ENCODE measurements around the gene HKDC1.
"Not testable (repeated sequence)": the region's sequence is repeated elsewhere in the genome, so short reads cannot be mapped to it uniquely, and the experiment has no call there.

HKDC1 gene, protein sequence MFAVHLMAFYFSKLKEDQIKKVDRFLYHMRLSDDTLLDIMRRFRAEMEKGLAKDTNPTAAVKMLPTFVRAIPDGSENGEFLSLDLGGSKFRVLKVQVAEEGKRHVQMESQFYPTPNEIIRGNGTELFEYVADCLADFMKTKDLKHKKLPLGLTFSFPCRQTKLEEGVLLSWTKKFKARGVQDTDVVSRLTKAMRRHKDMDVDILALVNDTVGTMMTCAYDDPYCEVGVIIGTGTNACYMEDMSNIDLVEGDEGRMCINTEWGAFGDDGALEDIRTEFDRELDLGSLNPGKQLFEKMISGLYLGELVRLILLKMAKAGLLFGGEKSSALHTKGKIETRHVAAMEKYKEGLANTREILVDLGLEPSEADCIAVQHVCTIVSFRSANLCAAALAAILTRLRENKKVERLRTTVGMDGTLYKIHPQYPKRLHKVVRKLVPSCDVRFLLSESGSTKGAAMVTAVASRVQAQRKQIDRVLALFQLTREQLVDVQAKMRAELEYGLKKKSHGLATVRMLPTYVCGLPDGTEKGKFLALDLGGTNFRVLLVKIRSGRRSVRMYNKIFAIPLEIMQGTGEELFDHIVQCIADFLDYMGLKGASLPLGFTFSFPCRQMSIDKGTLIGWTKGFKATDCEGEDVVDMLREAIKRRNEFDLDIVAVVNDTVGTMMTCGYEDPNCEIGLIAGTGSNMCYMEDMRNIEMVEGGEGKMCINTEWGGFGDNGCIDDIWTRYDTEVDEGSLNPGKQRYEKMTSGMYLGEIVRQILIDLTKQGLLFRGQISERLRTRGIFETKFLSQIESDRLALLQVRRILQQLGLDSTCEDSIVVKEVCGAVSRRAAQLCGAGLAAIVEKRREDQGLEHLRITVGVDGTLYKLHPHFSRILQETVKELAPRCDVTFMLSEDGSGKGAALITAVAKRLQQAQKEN

DNA sequence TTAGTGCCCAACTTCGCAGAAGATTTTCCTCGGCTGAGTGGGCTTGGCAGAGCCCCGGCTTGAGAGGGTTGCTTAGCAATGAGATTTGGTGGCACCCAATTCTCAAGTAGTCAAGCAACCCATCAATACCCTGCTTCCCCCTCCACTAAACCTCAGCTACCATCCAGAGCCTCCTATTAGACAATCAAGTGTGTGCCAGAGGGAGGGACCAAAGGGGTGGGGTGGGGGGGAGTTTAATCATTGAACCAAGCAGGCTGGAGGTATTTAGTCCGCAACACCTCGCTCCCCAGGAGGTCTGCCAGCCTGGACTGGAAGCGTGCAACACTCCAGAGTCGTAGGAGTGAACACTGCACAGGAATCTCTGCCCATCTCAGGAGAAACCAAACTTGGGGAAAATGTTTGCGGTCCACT is at the start of gene HKDC1:
HKDC1 (plus strand) TSS at position 292 of the 411 bp plus-strand sequence; CDS start at position 396, 104 bp downstream.
- DNase-seq = no peak

DNA sequence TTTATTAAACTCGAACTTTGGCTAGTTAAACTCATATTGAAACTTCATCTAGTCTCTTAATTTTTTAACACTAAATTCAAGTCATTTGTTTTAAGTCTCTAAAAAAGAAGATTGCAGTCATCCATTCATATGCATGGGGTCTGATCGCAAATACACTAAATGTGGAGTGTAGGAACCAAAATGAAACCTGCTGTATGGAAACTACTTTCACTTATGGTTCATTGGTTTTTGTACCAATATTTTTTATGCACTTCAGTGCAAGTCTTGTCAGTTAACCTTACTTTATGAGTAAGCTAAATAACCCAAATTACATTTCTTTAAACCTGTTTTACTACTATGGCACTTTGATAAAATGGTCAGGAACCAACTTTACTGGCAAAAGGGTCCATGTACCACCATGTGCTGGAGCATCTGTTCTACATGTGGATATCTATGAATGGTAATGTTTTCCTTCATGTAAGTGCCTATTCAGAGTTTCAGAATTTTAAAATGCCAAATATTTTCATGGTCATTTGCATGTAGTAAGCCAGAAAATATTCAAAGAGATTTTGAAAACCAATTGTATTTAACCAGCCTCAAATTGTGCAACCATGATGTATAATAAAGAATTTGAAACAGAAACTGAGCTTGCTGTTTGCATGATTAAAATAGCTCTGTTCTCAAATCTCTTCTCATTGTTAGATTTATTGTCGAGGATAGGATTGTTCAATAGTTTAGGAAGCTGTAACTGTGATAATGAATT is 47.7 kb upstream of the HKDC1 start:
- DNase-seq = no peak

DNA sequence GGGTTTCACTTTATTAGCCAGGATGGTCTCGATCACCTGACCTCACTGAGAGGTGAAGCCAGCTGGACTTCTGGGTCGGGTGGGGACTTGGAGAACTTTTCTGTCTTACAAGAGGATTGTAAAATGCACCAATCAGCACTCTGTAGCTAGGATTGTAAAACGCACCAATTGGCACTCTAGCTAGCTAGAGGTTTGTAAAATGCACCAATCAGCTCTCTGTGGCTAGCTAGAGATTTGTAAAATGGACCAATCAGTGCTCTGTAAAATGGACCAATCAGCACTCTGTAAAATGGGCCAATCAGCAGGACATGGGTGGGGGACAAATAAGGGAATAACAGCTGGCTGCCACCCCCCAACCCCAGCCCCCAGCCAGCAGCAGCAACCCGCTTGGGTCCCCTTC is 44.8 kb upstream of the HKDC1 start:
- not testable (repeated sequence) for DNase-seq

DNA sequence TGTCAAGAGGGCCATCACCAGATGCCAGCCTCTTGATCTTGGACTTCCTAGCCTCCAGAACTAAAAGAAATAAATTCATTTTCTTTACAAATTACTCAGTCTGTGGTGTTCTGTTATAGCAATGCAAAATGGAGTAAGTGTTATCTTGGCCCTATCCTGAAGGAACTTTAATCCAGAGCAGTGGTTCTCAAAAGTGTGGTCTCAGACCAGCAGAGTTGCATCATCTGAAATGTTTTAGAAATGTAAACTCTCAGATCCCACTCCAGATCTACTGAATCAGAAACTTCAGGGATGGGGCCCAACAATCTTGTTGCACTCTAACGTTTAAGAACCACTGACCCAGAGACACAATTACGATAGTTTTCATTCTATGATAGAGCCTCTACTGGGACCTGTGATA is 43.3 kb upstream of the HKDC1 start:
- no peak for DNase-seq

DNA sequence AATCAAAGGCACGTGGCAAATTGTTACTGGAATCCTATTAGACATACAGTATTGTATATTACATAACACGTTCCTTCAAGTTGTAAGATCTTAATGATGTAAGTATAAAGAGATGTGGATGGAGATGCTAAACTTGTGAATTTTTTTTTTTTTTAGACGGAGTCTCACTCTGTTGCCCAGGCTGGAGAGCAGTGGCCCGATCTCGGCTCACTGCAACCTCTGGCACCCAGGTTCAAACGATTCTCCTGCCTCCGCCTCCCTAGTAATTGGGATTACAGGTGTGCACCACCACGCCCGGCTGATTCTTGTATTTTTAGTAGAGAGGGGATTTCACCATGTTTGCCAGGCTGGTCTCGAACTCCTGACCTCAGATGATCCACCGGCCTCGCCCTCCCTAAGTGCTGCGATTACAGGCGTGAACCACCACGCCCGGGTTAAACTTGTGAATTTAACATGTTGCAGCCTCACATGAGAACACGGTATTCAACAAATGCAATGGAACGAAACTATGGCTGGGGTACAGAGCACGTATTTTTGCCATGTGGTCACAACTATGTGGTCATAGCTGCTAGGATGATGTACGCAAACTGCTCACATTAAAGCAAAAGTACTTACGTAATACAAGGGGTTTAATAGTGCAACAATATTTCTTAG is 40.9 kb upstream of the HKDC1 start:
- no peak for DNase-seq

DNA sequence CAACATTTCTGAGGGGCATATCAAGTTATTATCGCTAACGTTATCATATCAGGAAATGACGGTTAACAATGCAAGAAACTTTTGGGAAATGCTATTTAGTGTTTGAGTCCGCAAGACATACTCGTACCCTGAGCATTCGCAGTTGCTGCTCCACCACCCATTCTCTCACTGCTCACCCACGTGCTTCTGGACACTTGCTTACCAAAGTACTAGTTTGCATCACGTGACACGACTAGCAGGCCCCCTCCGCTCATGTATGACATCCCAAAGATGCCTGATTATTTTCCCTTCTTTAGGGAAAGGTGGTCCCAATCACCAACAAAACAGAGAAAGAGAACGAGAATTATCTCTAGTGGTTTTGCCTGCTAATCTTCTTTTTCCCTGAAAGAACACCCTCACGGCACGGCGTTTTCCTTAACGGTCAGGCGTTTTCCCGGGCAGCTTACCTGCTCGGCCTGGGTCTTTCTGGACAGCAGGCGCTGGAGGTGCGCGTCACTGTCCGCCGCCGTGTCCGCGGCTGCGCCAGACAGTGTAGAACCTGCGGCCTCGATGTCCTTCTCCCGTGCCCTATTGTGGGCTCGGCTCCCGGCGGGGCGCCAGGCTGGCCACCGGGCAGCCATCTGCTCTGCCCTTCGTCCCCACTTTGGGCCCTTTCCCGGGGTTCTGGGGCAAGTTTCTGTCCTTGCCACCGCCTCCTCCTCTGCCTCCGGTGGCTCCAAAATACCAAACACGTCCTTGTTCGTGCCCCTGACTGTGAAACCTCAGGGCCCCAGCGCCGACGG is 40.2 kb upstream of the HKDC1 start, which contains the start of gene SUPV3L1:
SUPV3L1 (plus strand) TSS at position 492 of the 782 bp plus-strand sequence; CDS start at position 550, 58 bp downstream.
- DNase-seq = peak; percentile 100

DNA sequence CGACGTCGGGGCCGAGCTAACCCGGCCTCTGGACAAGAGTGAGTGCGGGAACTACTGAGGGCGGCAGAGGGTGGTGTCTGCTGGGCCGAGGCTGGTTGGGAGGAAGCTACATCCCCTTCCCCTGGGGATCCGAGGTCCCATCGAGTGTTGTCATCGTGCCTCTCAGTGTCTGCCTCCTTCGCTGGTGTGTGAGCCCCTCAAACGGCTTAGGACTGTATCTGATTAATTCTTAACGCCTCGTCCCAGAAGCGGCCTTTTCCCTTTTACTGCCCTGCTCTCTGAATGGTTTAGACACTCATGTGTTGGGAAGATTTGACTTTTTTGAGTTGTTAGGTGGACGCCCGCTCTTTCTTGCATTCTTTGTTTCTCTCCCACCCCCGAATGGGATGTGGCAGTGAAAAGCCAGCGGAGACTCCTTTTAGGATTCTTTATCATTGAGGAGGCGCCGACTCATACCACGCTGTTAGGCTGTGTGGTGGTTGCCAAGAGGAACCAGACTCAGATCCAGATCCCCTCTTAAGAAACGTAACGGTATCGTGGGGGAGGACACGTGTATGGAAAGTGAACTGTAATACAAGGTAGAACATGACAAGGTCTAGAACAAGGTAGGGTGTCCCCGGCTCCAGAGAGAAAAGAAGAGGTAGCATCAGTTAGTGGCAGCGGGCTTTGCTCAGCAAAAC is 39.5 kb upstream of the HKDC1 start:
- DNase-seq = peak; percentile 47

DNA sequence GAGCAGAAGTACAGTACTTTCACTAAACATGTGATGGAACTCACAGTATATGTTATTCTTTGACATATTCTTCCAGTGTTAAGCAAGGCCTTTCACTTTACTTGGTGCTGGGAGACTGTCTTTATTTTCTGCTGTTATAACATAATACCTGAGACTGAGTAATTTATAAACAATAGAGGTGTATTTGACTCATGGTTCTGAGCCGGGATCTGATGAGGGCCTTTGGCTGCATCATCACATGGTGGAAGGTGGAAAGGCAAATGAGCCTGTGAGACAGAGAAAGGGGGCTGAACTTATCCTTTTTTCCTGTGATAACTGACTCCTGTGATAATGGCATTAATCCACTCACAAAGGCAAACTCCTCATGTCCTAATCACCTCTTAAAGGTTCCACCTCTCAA is 38.7 kb upstream of the HKDC1 start:
- no peak for DNase-seq

DNA sequence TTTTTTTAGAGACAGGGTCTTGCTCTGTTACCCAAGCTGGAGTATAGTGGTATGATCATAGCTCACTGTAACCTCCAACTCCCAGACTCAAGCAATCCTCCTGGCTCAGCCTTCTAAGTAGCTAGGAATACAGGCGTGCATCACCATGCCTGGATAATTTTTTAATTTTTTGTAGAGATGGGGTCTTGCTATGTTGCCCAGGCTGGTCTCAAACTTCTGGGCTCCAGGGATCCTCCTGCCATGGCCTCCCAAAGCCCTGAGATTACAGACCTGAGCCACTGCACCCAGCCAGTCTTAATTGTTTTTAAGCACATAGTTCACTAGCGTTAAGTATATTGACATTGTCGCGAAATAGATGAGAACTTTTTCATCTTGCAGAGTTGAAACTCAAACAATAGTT is 38.1 kb upstream of the HKDC1 start:
- no peak for DNase-seq

DNA sequence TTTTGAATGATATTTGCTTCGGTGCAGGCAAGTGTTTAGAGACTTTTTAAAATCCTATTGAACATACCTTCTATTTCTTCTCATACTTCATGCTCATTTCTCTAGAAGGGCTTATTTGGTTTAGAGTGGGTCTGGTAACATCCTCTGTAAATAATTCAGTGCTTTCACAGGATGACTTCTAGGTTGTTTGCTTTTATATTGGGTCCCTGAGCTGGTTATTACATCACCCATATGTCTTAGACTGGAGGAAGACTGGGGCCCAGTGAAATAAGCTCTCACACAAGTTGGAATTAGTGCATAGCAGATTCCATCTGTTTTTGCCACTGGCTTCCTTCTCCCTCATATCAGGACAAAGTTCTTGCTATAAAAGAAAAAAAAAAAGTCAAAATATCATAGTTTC is 33.6 kb upstream of the HKDC1 start:
- no peak for DNase-seq

DNA sequence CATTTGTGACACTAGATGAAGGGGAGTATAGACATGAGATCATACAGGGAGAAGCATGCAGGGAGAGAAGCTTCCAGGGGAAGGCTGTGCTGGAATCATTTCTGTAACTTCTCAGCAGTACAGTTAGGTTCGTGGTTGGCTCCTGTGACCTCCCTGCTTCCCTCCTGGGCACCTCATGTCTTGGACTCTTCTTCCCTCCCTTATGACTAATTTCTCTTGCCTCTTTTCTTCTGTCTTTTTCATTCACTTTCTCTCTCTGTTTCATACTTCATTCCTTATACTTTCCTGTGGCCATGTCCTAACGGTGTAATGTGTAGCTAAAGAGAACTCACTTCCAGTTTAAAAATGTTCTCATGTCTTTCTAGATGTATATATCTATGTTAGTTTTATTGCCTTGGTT is 19.1 kb upstream of the HKDC1 start:
- DNase-seq = no peak

DNA sequence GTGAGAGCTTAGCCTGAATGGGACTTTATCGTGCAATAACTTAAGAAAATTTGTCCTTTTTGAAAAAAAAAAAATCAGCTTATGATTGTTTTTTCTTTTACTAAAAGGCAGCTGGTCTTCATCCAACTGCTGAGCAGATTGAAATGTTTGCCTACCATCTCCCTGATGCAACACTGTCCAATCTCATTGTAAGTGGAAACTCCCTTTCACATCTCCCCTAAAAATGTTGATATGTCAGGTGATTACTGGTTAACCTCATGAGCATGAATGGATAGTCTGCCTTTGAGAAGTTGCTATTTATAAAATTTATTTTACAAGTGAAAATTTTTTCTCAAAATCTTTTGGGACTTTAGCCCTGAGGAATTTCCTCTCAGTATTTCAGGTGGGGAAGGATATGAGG is 17.8 kb upstream of the HKDC1 start:
- no peak for DNase-seq

DNA sequence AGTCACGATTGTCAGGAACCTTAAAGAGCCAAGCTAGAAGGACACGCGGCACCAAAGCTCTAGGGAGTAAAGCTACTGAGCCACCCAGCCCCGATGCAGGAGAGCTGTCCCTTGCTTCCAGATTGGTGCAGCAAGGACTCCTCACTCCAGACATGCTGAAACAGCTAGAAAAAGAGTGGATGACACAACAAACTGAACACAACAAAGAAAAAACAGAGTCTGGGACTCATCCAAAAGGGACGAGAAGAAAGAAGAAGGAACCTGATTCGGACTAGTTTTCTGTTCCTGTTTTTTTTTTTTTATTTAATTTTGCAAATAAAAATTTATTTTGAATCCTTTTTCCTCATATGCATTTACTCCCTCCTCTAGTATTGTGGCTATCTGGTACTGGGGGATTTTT is 11.4 kb upstream of the HKDC1 start:
- no peak for DNase-seq

DNA sequence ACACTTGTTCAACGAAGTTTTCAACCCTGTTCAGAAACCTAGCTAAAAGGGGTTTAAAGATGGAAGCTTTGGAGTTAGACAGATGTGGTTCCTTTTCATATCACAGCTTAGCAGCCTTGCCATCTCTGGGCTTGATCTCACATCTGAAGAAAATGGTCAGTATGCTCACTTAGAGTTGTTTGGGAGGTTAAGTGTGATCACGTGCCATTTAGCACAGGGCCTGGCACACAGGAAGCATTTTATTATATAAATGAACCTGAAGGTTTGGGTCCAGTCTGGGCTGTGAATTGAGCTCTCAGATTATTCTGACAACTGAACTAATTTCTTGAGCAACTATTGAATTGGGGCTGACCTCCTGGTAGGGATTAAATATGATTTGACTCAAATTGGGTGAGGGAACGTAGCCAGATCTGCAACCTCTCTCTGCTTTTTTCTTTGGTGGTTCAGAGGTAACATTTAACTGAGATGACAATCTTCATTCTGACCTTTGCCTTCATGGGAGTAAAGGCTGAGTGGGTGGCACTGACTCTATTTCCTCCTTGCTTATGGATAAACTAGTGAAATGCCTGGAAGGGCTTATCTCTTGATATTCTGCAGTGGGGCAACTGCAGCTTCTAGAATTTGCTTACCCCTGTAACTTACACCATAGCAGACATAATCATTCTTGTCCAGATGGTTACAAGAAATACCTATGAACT is 10.2 kb upstream of the HKDC1 start:
- no peak for DNase-seq

DNA sequence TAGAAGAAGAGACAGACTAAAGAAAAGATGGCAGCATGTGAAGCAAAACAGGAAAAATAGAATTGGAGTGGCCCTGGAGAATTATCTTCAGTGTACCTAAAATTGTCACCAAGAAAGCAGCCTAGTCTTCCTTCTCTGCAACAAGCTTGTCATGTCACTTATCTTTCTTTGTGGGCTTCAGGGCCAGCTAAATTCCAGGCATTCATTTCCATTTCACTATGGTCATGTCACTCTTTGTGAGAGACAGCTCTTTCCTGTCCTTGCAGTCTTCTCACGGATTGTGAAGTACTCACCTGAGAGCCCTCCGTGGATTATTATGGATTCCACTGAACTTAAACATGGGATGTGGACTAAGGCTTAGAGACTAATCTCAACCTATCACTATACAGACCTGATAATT is 9.0 kb upstream of the HKDC1 start:
- DNase-seq = no peak

DNA sequence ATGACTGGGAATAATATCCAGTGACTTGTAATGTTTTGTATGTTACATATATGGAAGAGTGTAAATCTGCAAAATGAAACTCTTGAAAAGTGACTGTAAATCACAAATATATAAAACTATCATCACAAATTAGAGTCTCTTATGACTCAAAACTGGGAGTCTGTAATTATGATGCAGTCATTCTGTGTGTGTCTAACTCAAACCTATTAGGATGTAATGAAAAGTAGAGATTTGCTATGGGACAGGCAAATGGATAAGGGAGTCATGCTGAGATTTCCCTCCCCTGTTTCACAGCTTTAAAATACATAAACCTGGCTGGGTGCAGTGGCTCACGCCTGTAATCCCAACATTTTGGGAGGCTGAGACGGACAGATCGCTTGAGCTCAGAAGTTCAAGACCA is 8.6 kb upstream of the HKDC1 start:
- no peak for DNase-seq

DNA sequence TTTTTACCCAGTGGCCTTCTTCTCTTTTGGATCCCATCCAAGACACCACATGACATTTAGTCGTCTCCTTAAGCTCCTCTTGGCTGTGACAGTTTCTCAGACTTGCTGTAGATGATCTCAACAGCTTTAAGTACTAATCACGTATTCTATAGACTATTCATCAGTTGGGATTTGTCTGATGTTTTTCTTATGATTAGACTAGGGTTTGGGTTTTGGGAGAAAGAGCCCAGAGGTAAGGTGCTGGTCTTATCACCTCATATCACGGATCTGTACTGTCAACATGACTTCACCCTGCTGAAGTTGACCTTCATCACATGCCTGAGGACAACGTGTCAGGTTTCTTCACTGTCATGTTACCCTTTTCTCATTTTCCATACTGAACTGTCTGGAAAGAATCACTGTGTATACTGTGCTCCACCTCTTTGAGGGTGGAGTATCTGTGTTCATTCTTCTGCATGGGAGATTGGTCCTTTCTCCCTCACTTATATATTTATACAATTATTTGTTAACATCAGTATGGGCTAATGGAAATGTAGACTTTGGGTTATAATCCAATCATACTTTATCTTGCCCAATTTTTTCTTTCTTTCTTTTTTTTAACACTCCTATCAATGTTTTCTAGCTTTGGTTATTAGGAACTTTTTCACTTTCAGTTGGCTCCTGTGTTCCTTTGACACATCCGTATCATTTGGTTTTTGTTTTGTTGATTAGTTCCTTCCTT is 6.4 kb upstream of the HKDC1 start:
- DNase-seq = peak; percentile 49

DNA sequence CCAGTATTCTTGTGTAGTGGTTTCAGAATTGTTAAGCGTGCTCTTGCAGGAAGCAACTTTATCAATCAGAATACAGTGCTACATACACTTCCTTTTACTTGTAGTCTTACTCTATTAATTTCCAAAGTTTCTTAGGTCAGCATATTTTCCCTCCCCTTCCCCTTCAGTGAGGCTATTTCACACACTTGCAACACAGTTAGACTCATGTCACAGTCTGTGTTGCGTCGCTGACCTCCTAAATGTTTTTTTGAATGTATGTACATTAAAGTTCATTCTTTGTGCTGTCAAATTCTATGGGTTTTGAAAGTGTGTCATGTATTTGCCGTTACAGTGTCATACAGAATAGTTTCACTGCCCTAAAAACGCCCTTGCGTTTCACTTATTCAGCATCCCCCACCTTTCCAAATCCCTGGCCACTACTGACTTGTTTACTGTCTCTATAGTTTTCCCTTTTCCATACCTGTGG is 5.4 kb upstream of the HKDC1 start:
- DNase-seq = no peak

DNA sequence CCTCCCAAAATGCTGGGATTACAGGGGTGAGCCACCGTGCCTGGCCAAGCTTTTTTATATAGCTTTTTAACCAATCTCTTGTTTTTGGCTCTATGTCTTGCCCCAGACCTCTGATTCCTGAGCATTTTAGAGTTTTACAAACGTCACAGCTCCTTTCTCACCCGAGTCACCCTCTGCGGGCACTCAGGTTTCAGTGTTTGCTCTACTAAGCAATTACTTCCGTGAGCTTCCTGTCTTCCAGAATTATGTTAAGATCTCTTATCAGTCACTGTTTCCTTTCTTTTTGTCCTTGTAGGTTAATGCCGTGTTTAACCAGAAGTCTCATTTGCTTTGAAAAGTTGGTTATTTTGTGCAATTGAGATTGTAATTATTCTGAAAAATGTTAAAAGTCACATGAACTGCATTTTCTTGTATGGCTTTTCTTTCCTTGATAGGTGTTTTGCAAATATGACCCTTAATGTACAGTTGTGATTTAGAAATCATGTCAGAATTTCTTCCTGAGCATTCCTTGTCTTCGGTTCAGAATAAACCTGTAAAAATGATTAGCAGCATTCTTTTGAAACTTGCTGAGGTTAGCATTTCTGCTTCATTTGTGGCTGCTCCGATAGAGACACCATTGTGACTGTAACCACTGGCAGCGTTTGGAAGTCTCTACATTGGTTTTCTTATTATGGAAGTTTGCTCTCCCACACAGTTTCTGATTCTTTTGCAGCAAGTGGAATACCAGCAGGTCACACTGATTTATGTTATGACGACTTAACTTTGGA is 4.5 kb upstream of the HKDC1 start:
- no peak for DNase-seq

All from hematopoietic multipotent progenitor cell treated with erythropoietin and hydrocortisone succinate and interleukin-3 and kit ligand, for 6 days (in vitro differentiated cells).